HG03354 (cell line): ENCODE results near the gene KANK2.

Source experiments
- ATAC-seq: cut with Tn5 transposase; IDR thresholded peaks from one replicate; pipeline ENCODE4 v1.9.1; 2021; ENCODE audit warnings: mild to moderate bottlenecking; ENCODE audit not compliant: unreplicated experiment, poor library complexity, severe bottlenecking

The KANK2 gene

DNA sequence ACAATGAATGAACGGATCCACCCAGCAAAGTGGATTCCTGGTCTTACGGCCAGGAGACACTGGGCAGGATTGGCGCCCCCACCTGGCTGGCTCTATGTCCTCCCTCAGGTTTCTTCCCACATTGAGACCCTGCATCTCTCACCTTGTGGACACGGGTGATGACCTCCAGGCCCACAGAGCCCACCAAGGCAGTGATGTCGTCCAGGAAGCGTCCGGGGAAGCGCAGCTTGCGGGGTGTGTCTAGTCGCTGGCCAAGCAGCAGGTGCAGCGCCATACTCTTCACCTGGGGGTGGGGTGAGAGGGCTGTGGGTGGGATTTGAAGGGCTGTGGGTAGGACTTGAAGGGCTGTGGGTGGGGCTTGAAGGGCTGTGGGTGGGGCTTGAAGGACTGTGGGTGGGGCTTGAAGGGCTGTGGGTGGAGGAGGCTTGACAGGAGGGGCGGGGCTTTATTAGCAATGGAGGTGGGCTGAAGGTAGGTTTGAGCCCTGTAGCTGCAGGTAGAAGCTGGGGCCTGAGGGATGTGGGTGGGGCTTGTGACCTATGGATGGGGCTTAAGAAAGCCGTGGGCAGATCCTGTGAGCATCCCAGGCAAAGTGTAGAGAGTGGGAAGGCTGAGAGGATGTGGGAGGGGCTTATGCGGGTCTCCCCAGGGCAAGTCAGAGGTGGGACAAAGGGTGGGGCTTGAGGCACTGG, 30.0 kb upstream of the KANK2 start:
- ATAC-seq = no peak

DNA sequence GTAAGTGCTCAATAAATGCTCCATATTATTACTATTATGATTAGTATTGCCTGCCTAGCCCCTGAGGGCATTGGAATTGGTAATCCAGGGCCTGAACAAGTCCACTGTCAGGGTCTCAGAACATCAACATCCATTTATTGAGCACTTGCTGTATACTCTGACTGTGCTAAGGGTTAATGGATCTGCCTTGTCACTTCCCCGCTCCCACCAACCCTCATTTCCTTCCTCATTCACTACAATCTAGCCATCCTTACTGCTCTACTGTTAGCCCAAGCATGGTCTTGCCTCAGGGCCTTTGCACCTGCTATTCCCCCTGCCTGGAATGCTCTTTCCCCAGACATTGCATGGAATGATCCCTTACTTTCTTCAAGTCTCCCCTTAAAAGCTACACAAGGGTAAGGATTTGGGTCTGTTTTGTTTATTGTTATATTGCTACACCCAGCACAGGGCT, 29.4 kb upstream of the KANK2 start:
- no peak for ATAC-seq

DNA sequence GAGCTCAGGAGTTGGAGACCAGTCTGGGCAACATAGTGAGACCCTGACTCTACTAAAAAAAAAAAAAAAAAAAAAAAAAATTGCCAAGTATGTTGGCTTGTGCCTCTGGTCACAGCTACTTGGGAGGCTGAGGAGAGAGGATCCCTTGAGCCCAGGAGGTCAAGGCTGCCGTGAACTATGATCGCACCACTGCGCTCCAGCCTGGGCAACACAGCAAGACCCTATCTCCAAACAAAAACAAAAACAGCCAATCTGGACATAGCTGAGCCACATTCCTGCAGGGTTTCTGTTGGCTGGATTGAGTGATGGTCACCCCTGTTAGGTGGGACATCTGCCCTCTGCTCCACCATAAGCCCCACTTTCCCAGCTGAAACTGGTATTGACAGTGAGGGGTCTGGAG, 28.5 kb upstream of the KANK2 start:
- no peak for ATAC-seq

DNA sequence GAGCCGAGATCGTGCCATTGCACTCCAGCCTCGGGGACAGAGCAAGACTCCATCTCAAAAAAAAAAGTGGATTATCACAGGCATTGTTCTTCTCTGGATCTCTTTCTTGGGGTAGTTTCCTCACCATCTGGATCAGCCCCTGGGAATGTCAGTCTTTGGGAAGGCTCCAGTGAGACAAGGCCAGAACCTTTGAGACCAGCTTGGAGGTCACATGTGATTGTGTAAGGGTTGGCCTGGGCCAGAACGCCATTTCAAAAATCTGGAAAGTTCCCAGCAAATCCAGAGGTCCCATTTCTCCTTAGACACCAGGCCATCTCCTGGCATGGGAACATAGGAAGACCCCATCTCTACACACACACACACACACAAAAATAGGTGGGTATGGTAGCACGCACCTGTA, 27.8 kb upstream of the KANK2 start:
- no peak for ATAC-seq

DNA sequence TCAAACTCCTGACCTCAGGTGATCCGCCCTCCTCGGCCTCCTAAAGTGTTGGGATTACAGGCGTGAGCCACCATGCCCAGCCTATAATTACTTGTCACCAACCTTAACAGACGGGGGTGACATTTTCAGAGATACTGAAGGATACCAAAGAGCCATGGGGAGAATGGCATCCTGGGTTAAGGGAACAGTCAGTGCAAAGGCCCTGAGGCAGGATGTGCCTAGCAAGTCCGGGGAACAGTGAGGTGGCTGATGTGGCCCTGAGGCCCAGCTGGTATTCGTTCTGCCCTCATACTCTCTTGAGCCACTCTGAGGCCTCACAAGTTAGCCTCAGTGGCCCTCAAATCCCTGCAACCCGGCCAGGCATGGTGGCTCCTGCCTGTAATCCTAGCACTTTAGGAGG, 27.1 kb upstream of the KANK2 start:
- no peak for ATAC-seq

DNA sequence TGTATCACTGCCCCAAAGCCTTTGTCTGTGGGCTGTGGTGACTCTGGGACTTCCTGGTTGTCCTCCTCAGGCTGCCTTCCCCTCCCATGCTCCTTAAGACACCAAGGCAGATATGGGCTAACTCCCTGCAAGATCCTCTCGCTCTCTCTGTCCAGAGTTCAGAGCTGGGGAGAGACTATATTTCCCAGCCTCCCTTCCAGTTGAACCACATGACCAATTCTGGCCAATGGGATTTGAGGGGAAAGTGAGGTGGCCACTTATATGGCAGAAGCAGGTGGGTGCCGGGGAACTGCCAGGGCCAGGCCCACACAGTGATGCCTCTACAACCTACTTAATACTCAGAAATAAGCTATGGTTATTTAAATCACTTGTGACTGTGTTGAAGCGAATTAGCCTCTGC, 25.9 kb upstream of the KANK2 start:
- ATAC-seq = no peak

DNA sequence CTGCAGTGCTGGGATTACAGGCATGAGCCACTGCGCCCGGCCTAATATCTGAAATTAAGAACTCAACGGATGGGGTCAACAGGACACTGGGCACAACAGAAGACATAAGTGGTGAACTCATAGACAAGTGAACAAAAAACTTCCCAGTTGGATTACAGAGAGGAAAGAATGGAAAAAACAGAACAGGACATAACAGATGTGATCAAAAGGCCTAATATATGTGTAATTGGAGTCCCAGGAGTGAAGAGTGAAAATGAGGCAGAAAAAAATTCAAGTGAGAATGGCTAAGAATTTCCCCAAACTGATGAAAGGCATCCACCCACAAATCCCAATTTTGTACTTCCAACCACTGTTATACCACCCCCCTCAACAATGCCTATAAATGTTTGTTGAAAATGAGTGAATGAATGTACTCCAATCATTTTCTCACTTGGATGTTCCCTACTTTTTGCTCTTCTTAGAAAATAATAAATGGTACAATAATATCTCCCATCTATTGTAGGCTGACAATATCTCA, 23.8 kb upstream of the KANK2 start:
- no peak for ATAC-seq

DNA sequence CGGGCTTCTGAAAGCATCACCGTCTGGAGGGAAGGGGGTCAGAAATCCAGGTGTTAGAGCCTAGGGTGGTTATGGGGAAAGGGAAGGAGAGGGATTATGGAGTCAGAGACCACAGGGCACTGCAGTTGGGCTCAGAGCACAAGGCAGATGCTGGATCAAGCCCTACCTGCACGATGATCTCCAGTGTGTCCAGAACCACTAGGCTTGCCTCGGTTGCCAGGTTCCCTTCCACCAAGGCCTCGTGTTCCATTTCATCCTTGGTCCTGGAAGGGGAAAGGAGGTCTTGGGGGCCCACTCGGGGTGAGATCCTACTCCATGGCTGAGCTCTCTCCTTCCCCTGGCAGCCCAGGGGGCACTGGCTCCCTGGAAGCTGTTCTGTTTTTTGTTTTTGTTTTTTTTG, 17.0 kb upstream of the KANK2 start:
- ATAC-seq = no peak

DNA sequence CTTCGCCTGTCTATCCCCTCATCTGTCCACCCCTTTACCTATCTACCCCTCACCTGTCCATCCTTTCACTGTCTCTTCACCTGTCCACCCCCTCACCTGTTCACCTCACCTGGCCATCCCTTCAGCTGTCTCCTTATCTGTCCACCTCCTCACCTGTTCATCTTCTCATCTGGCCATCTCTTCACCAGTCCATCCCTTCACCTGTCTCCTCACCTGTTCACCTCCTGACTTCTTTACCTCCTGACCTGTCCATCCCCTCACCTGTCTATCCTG, 13.2 kb upstream of the KANK2 start:
- ATAC-seq = no peak

DNA sequence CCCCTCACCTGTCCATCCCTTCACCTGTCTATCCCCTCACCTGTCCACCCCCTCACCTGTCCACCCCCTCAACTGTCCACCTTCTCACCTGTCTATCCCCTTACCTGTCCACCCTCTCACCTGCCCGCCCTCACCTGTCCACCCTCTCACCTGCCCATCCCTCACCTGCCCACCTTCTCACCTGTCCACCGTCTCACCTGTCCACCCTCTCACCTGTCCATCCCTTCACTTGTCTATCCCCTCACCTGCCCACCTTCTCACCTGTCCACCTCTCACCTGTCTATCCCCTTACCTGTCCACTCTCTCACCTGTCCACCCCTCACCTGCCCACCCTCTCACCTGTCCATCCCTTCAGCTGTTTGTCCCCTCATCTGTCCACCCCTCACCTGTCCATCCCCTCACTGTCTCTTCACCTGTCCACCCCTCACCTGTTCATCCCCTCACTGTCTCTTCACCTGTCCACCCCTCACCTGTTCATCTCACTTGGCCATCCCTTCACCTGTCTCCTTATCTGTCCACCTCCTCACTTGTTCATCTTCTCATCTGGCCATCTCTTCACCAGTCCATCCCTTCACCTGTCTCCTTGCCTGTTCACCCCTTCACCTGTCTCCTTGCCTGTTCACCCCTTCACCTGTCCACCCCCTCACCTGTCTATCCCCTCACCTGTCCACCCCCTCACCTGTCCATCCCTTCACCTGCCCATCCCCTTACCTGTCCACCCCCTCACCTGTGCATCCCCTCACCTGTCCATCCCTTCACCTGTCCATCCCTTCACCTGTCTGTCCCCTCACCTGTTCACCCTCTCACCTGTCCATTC, 12.7 kb upstream of the KANK2 start:
- no peak for ATAC-seq

DNA sequence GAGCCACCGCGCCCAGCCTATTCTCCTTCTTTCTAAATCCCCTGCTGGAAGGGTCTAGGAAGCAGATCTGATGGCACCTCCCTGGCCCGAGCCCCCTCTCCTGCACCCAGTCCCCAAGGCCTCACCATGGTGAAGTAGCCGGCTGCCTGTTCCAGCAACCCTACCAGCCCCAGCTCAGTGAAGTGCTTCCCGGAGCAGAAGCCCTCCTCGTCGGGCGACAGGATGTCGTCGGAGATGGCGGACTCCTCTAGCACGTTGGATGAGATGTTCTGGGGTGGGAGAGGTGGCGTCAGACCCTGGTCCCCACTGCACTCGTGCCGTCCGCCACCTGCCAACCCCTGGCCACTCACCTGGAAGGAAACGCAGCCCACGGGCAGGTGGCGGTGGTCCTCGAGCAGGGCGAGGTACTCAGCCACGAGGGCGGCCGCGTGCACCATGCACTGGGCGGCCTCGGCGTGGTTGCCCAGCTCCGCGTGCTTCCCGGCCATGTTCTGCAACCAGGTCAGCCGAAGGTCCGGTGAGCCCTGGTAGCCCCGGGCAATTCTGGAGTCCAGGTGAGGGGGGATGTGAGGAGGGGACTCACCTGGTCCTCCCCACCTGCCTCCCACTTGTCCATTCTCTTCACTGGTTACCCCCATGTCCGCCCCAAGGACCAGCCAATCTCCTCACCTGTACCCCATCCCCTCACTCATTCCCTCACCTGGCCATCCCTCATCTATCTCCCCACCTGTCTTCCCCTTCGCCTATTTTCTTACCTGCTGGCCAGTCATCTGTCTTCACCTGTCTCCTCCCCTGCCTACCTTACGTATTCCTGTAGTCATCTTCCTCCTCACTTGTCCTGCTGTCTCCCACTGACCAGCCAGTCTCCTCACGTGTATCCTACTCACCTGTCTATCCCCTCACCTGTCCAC, 11.5 kb upstream of the KANK2 start:
- no peak for ATAC-seq

DNA sequence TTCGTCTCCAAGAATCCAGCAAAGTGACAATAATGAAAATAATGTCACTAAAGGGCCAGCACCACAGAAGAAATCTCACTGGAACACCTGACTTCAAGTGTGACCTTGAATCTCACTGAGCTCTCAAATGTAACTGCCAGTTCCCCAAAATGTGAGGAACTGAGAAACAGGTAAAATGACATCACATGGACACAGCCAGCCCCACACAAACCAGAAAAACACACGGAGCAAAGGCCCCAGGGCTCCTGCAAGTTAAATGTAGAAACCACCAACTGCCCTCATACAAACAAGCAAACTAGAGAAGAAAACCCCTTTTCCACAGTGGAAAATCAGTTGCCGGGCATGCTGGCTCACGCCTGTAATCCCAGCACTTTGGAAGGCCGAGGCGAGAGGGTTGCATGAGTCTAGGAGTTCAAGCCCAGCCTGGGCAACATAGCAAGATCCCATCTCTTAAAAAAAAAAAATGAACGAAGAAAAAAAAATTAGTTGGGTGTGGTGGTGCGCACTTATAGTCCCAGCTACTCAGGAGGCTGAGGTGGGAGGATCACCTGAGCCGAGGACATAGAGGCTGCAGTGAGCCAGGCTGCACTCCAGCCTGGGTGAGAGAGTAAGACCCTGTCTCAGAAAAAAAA, 8.7 kb upstream of the KANK2 start:
- ATAC-seq = no peak

DNA sequence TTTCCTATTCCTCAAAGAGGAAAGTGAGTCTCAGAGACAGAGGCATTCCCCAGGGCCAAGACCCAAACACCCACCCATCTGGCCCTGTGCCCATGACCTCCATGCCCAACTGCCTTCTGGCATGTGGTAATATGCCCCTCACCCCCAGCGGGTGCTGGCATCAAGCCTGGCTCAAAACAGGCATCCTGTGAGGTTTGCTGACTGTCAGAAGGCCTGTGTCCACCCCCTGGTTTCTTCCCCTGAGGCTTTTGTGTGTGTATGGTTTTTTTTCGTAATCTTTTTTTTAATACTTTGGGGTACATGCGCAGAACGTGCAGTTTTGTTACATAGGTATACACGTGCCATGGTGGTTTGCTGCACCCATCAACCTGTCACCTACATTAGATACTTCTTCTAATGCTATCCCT, 7.6 kb upstream of the KANK2 start:
- ATAC-seq = no peak

DNA sequence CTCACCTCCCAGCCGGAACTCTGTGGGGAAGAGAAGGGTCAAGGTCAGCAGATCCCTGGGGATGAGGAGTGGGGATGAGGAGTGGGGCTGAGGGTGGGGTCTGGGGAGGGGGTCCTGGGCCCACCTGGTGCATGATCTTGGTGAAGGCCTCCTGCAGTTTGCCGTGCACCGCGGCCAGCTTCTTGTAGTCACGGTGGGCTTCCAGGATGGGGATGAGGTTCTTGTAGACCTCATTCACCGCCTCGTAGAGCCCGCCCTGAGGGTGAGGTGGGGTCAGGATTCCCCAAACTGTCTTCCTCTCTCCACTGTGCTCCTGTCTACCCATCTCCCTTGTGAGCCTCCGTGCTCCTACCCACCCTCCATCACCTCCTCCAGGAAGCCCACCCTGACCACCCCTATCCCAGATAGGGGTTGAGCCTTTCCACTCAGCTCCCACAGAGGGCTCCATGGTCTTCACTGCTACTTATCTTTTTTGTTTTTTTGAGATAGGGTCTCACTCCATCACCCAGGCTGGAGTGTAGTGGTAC, 6.8 kb upstream of the KANK2 start:
- no peak for ATAC-seq

DNA sequence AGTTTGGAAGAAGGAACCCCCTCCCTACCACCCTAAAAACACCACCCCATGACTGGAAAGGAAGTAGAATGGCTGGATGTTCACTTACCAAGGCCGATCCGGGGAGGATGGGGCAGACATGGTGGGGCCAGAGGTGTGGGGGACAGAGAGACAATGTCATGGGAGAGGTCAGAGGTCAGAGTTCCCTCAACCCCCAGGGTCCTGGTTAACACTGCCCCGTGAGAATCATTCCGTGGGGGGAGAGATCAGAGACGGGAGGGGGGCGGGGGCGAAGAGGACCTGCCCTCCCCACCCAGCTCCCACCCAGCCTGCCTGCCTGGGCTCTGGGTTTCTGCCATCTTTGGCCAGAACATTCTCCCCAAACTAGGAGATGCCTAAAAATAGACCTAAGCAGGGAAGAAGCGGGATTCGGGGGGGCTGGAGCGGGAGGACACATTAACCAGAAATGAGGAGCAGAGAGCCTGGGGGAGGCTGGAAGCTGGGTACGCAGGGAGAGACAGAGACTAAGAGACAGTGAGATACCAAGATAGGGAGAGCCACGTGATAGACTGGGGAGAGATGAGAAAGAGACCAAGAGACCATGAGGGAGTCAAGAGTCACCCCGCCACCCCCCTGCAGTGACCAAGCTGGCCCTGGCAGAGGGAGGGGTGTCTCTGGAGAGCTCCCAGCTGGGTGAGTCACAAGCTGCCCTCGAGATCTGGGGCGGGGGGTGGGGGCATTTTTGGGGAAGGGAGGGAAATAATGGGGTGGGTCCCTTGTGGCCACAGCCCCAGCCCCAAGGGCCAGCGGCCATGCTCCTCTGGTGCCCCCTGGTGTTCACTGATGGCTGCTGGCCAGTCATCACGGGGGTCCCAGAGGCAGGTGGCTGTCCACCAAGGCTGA, 6.1 kb upstream of the KANK2 start:
- ATAC-seq = no peak

DNA sequence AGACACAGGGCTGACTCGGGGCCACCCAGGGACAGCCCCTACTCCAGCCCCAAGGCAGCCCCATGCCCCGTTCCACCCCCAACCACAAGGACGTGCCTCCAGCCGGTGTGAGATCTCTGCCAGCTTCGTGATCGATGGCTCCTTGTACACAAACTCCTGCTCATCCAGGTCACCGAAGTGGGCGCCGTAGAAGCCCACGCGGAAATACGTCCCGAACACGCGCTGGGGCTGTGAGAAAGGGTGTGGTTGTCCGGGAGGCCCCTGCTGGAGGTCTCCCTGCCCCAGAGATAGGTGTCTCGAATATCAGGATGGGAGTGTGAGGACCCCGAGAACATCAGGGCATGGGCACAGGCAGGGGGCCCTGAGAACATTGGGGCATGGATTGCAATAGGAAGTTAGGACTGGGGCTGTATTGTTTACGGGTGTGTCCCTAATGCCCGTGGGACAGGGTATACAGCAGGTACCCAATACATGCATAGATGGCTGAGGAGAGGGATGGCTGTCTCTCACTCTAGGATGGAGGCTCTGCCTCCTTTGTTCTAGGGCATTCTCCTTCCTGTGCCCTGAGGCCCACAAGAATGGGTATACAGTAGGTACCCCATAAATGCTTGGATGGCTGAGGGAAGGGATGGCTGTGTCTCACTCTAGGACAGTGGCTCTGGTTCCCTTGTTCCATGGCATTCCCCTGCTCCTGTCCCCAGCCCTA, 5.3 kb upstream of the KANK2 start:
- no peak for ATAC-seq

DNA sequence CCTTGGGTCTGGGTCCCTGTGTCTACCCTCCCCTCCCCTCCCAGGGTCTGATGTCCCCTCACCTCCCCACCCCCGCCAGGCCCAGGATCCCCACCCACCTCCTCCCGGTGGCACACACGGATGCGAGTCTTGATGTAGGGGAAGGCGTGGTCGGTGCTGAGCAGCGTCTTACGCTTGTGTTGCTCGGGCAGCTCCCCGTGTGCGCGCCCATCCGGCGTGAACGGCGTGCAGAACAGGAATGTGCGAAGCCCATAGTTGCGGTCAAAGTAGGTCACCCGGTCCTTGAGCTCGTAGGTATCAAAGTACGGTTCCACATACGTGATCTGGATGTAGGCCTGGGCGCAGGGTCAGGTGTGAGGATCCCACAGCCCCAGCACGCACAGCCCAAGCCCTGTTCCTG, 4.4 kb upstream of the KANK2 start:
- no peak for ATAC-seq

DNA sequence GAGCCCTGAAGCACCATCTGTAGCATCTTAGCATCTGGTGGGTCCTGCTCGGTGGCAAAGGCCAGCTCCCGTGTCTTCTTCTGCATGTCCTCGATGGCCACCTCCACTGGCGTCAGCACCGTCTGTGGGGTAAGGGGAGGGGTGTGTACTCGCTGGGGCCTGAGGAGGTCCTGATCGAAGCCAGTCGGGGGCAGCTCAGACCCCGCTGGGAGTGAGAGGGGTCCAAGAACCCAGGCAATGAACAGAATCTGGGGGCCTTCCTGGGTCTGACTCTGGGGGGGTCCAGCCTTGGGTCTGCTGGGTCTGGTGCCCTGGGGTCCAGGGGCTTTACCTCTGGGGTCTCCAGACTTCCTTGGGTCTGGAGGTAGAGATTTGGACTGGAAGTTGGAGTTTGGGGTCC, 3.6 kb upstream of the KANK2 start:
- no peak for ATAC-seq
